Activated naive CD4-positive, alpha-beta T cell treated with anti-CD3 and anti-CD28 coated beads, Interleukin-2, amount 50 U/mL, for 72 hours (primary cell): Measurements from ENCODE around the gene JAKMIP1. TPM values are rescaled to one million over a fixed set of nuclear protein-coding genes. Genes with fewer than 3 reads are reported as not detected.

Source experiments
- ATAC-seq, 2 donors: fragments of 150-1000 bp; cut with Tn5 transposase; 2 replicates each; pipeline ENCODE4 v1.10.0; 2021; ENCODE audit warnings: mild to moderate bottlenecking in 2 of 2, moderate library complexity in 2 of 2
- DNase-seq, 2 donors: peaks; one replicate each; pipeline ENCODE4 v3.0.0; 2021 to 2022; ENCODE audit warnings: low spot score in 2 of 2
- H3K27ac Mint-ChIP-seq, 2 donors: one replicate each; pipeline ENCODE4 v1.8.0; 2022; ENCODE audit warnings: mild to moderate bottlenecking in 2 of 2, mixed read lengths in 2 of 2
- H3K36me3 Mint-ChIP-seq, 2 donors: one replicate each; pipeline ENCODE4 v1.8.0; 2022; ENCODE audit warnings: mixed read lengths in 2 of 2
- H3K9me3 Mint-ChIP-seq, 2 donors: one replicate each; pipeline ENCODE4 v1.8.0; 2022; ENCODE audit warnings: mixed read lengths in 2 of 2
- total RNA-seq, 2 donors: library from RNA; stranded (reverse); gene quantifications; one replicate each; pipeline ENCODE4 v1.2.3, GENCODE V29; 2022

The JAKMIP1 gene
- total RNA-seq, 2 donors from 2014 or later = 1.3 to 7.4 TPM

GRCh38 chr4:6178757-6179156 is 21.6 kb downstream of the JAKMIP1 start:
- ATAC-seq = no peak
- peak overlapping the region in 1 of 2 donors; percentile 52 for H3K27ac Mint-ChIP-seq
- H3K9me3 Mint-ChIP-seq = peaks cover 13 to 16% of the 10 kb centered on the region in 2 donors
- DNase-seq = no peak
- peaks cover 17 to 30% of the 10 kb centered on the region in 2 donors for H3K36me3 Mint-ChIP-seq

- ATAC-seq (no peak), DNase-seq (peak in 1 of 2 donors; percentile 26)
- Mint-ChIP-seq H3K27ac (no peak overlapping the region), H3K9me3 (peaks cover 13 to 16% of the 10 kb centered on the region in 2 donors), H3K36me3 (peaks cover 17 to 30% of the 10 kb centered on the region in 2 donors)
Observed at GRCh38 chr4:6177587-6178197, 22.7 kb downstream of the JAKMIP1 start.

- peaks cover 21 to 22% of the 10 kb centered on the region in 2 donors for H3K9me3 Mint-ChIP-seq
- DNase-seq (no peak), ATAC-seq (no peak)
- H3K36me3 Mint-ChIP-seq = peaks cover 8 to 26% of the 10 kb centered on the region in 2 donors
- no peak overlapping the region for H3K27ac Mint-ChIP-seq
Observed at GRCh38 chr4:6175426-6175825, 24.9 kb downstream of the JAKMIP1 start.

GRCh38 chr4:6172927-6173200 is 27.5 kb downstream of the JAKMIP1 start:
- no peak for DNase-seq
- Mint-ChIP-seq H3K36me3 (peaks cover 5 to 11% of the 10 kb centered on the region in 2 donors), H3K9me3 (peaks cover 12 to 16% of the 10 kb centered on the region in 2 donors), H3K27ac (no peak overlapping the region)
- ATAC-seq = no peak

GRCh38 chr4:6172093-6172926 is 28.0 kb downstream of the JAKMIP1 start:
- Mint-ChIP-seq H3K27ac (peak overlapping the region in 1 of 2 donors; percentile 34), H3K9me3 (peaks cover 10 to 12% of the 10 kb centered on the region in 2 donors), H3K36me3 (peaks cover 0 to 5% of the 10 kb centered on the region in 2 donors)
- no peak for ATAC-seq
- DNase-seq = no peak

GRCh38 chr4:6169239-6169638 is 31.1 kb downstream of the JAKMIP1 start:
- ATAC-seq (no peak), DNase-seq (no peak)
- H3K9me3 Mint-ChIP-seq = peaks cover 10 to 12% of the 10 kb centered on the region in 2 donors
- peaks cover 0 to 5% of the 10 kb centered on the region in 2 donors for H3K36me3 Mint-ChIP-seq
- peak overlapping the region in 1 of 2 donors; percentile 60 for H3K27ac Mint-ChIP-seq

GRCh38 chr4:6165766-6166165 is 34.6 kb downstream of the JAKMIP1 start:
- ATAC-seq = no peak
- no peak for DNase-seq
- H3K9me3 Mint-ChIP-seq = peaks cover 5 to 6% of the 10 kb centered on the region in 2 donors
- H3K27ac Mint-ChIP-seq = no peak overlapping the region
- H3K36me3 Mint-ChIP-seq = no peaks in the 10 kb centered on the region

GRCh38 chr4:6162885-6163284 is 37.5 kb downstream of the JAKMIP1 start:
- DNase-seq (no peak), ATAC-seq (no peak)
- H3K9me3 Mint-ChIP-seq = peaks cover 0 to 6% of the 10 kb centered on the region in 2 donors
- no peaks in the 10 kb centered on the region for H3K36me3 Mint-ChIP-seq
- H3K27ac Mint-ChIP-seq = no peak overlapping the region

GRCh38 chr4:6161921-6162464 is 38.4 kb downstream of the JAKMIP1 start:
- Mint-ChIP-seq H3K9me3 (peaks cover 0 to 6% of the 10 kb centered on the region in 2 donors), H3K36me3 (no peaks in the 10 kb centered on the region), H3K27ac (peak overlapping the region in 1 of 2 donors; percentile 52)
- DNase-seq (no peak), ATAC-seq (no peak)

GRCh38 chr4:6160536-6160935 is 39.8 kb downstream of the JAKMIP1 start:
- DNase-seq (no peak), ATAC-seq (no peak)
- no peak overlapping the region for H3K27ac Mint-ChIP-seq
- no peaks in the 10 kb centered on the region for H3K36me3 Mint-ChIP-seq
- peaks cover 0 to 6% of the 10 kb centered on the region in 2 donors for H3K9me3 Mint-ChIP-seq

- ATAC-seq = no peak
- Mint-ChIP-seq H3K9me3 (peaks cover 0 to 6% of the 10 kb centered on the region in 2 donors), H3K27ac (no peak overlapping the region), H3K36me3 (no peaks in the 10 kb centered on the region)
- DNase-seq = no peak
Observed at GRCh38 chr4:6157926-6158325, 42.4 kb downstream of the JAKMIP1 start.

GRCh38 chr4:6155996-6156750 is 44.2 kb downstream of the JAKMIP1 start:
- H3K27ac Mint-ChIP-seq = no peak overlapping the region
- DNase-seq (no peak), ATAC-seq (no peak)
- no peaks in the 10 kb centered on the region for H3K36me3 Mint-ChIP-seq
- peaks cover 0 to under 1% of the 10 kb centered on the region in 2 donors for H3K9me3 Mint-ChIP-seq

- DNase-seq (no peak), ATAC-seq (no peak)
- Mint-ChIP-seq H3K9me3 (no peaks in the 10 kb centered on the region), H3K27ac (no peak overlapping the region), H3K36me3 (no peaks in the 10 kb centered on the region)
Observed at GRCh38 chr4:6154875-6155274, 45.5 kb downstream of the JAKMIP1 start.

- DNase-seq (no peak), ATAC-seq (no peak)
- no peaks in the 10 kb centered on the region for H3K36me3 Mint-ChIP-seq
- H3K9me3 Mint-ChIP-seq = no peaks in the 10 kb centered on the region
- no peak overlapping the region for H3K27ac Mint-ChIP-seq
Observed at GRCh38 chr4:6153874-6154273, 46.5 kb downstream of the JAKMIP1 start.

- no peak for DNase-seq
- H3K9me3 Mint-ChIP-seq = no peaks in the 10 kb centered on the region
- no peaks in the 10 kb centered on the region for H3K36me3 Mint-ChIP-seq
- ATAC-seq = no peak
- no peak overlapping the region for H3K27ac Mint-ChIP-seq
Observed at GRCh38 chr4:6152869-6153705, 47.3 kb downstream of the JAKMIP1 start.

- DNase-seq = no peak
- H3K27ac Mint-ChIP-seq = no peak overlapping the region
- peaks cover 4 to 5% of the 10 kb centered on the region in 2 donors for H3K9me3 Mint-ChIP-seq
- H3K36me3 Mint-ChIP-seq = peaks cover 0 to 6% of the 10 kb centered on the region in 2 donors
- ATAC-seq = no peak
Observed at GRCh38 chr4:6150046-6150735, 50.2 kb downstream of the JAKMIP1 start.
